DMS53 treated with DMSO at 0.1 percent for 48 hours (cell line): ENCODE data around the gene MSL1.
"Not testable (repeated sequence)": the region's sequence is repeated elsewhere in the genome, so short reads cannot be mapped to it uniquely, and the experiment has no call there.

Experiments used
- DNase-seq: peaks from one replicate; lab custom pipeline; 2025; ENCODE audit not compliant: unreplicated experiment; lab: John Stamatoyannopoulos, UW

Gene MSL1

DNA sequence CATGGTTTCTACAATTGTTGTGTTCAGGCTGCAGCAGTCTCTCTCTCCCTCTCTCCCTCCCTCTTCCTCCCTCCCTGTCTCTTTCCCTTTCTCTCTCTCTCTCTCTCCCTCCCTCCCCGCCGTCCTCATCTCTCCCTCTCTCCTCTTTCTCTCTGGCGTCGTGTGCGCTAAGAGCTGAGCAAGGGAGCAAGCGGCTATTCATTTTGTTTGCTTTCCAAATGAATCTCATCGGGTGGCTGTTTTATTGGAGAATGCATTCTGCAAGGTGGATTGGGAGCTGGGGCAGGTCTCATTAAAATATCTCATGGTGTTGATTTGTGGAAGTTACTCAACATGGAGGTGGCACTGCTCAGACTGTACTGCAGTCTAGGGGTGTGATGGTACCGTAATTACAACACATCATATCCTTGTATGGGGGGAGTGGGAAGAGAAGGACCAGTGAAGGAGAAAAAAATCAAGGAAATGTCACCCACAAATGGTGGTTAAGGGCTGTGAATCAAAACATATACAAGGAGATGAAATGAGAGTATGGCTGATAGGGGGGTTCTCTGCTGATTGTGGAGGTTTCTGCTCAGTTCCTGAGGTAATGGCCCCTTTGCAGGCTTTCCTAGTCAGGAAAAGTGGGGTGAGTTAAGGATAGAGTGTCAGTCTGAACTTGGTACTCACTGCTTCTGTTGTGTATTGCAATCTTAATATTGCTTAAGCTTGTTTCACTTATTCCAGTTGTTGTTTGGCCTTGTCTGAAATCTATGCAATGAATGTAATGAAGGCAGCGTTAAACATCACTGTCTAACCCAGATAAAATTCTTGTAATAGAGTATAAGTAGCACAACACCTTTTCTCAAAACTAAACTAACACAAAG, 2.7 kb downstream of the MSL1 start:
- no peak for DNase-seq

DNA sequence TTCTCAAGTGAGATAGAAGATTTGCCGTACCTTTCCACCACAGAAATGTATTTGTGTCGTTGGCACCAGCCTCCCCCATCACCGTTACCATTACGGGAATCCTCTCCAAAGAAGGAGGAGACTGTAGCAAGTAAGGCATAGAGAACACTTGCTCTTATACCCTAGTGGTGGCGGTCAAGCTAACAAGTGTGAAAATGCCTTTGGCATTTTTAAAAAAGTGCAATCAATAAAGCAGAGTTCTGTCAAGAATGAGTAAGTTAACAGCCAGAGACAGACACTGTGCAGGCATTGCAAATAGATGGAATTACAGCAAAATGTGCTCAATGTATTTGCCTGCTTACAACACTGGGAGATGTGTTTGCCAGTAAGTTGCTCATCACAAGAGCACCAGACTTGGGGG, 7.7 kb downstream of the MSL1 start:
- no peak for DNase-seq

- DNase-seq, result no peak
These were observed 8.7 kb downstream of the MSL1 start for GRCh38 chr17:40130352-40131042.

- DNase-seq, result no peak
These were observed 12.4 kb downstream of the MSL1 start for GRCh38 chr17:40134184-40134583.

GRCh38 chr17:40135817-40136216, 14.0 kb downstream of the MSL1 start:
- DNase-seq, result no peak

DNA sequence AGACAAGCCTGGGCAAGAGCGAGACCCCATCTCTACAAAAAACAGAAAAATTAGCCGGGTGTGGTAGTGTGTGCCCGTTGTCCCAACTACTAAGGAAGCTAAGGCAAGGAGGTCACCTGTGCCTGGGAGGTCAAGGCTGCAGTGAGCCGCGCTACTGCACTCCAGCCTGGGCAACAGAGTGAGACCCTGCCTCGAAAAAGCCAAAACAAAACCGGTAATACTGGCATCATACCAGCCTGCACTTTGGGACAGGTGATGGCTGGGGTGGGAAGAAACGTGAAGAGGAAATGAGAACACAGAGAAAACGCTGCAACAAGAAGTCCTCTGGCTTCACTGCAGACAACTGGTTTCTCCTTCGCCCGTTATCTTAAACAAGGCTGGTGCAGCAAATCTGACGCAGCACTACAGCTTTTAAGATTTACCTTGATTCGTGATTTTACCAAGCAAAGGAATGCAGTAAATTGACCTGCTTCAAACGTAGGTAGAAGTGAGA, 17.8 kb downstream of the MSL1 start:
- DNase-seq, result no peak

GRCh38 chr17:40143166-40143565, 21.4 kb downstream of the MSL1 start:
- not testable (repeated sequence) for DNase-seq

DNA sequence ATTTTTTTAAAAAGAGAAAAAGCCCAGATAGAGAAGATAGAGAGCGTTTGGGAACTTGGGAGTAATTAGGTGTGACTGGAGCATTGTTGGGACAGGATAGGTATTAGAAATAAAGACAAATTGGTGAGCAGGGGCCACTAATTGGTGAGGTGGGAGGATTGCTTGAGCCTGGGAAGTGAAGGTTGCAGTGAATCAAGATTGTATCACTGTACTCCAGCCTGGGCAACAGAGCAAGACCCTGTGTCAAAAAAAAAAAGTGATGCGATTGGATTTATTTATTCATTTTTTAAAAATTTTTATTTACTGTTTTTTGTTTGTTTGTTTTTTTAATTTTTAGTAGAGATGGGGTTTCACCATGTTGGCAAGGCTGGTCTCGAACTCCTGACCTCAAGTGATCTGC, 23.7 kb downstream of the MSL1 start:
- DNase-seq, result no peak

DNA sequence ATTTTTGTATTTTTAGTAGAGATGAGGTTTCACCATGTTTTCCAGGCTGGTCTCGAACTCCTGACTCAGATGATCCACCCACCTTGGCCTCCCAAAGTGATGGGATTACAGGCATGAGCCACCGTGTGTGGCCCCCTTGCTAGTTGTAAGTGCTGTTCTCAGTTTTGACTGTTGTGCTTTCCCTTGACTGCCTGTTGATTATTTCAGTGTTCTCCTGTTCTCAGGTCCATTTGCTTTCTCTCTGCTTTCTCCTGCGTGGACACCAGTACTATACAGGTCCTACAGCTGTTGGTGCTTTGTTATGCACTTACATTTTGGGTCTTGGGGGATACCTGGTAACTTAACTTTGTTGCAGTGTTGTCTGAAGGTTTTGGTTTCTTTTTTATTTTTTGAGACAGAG, 26.8 kb downstream of the MSL1 start:
- no peak for DNase-seq

DNA sequence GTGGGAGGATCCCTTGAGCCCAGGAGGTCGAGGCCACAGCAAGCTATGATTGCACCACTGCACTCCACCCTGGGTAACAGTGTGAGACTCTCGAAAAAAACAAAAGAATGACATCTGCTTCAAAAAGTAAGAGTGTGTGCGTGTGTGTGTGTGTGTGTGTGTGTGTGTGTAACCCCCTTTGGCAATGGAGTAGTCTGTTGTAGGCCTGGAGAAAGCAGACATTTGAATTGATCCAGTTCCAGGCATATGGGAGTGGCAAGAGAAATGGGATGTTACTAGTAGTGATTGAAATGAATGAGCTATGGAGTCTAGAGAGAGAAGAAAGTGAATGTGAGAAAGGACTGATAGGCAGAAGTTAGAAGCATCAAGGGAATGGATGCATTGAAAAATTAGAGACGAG, 28.5 kb downstream of the MSL1 start:
- DNase-seq, result no peak

- DNase-seq, result no peak
These were observed 29.7 kb downstream of the MSL1 start for GRCh38 chr17:40151414-40151963.

DNA sequence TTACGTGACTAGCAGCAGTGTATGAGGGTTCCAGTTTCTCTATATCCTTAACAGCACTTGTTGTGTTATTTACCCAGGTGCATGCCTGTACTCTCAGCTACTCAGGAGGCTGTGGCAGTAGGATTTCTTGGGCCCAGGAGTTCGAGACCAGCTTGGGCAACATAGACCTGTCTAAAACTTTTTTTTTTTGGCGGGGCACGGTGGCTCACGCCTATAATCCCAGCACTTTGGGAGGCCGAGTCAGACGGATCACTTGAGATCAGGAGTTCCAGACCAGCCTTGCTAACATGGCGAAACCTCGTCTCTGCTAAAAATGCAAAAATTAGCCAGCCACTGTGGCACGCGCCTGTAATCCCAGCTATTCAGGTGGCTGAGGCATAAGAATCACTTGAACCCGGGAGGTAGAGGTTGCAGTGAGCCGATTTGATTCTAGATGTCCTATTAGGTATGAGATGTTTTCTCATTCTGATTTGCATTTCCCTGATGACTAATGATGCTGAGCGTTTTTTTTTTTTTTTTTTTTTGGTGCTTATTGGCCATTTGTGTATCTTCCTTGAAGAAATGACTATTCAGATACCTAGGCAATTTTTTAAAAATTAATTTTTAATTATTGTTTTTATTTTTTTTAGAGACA, 31.9 kb downstream of the MSL1 start:
- no peak for DNase-seq

DNA sequence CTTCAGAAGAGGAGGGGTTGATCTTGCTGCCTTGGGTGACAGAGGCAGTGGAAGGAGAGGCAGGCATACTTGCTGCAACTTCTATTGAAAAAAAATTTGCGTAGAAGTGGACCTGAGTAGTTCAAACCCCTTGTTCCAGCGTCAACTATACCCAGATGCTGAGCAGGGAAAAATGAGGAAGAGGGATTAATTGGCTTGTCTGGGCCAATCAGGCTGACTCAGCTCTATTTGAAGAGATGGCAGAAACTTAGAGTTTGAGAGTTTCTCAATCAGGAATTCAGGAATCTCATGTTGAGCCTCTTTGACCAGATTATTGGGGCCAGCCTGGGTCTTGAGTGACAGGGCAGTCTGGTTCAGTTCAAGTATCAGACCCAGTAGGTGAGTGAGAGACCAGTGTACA, 36.2 kb downstream of the MSL1 start:
- no peak for DNase-seq

GRCh38 chr17:40158438-40159013, 36.8 kb downstream of the MSL1 start:
- no peak for DNase-seq

DNA sequence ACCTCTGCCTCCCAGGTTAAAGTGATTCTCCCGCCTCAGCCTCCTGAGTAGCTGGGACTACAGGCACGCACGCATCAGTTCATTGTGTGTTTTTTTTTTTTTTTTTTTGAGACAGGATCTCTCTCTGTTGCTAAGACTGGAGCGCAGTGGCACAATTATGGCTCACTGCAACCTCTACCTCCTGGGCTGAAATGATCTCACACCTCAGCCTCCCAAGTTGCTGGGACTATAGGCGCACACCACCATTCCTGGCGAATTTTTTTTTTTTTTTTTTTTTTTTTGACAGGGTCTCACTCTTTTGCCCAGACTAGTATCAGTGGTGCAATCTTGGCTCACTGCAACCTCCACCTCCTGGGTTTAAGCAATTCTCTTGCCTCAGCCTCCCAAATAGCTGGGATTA, 37.7 kb downstream of the MSL1 start:
- DNase-seq, result no peak

DNA sequence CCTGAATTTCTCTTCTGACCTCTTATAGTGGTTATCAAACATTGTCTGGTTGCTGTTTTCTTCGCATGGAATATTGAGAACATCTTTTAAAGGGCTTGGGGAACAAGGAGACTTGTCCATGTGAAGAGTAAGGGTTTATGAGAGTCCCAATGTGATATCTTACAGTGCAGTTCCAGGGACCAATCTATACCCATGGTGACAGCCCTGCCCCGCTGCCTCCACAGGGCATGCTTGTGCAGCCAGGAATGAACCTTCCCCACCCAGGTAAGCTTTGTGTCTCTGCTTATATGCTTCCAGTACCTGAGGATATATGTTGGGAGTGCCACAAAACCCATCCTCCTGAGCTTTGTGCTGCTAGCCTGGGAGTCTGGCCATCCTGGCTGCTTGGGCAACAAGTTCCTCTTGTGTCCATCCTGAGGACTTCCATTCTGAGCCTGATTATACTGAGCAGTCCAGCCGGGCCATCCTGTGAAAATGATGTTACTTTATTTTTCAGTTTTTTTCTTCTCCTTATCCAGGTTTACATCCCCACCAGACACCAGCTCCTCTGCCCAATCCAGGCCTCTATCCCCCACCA, 46.0 kb downstream of the MSL1 start:
- DNase-seq, result no peak

DNA sequence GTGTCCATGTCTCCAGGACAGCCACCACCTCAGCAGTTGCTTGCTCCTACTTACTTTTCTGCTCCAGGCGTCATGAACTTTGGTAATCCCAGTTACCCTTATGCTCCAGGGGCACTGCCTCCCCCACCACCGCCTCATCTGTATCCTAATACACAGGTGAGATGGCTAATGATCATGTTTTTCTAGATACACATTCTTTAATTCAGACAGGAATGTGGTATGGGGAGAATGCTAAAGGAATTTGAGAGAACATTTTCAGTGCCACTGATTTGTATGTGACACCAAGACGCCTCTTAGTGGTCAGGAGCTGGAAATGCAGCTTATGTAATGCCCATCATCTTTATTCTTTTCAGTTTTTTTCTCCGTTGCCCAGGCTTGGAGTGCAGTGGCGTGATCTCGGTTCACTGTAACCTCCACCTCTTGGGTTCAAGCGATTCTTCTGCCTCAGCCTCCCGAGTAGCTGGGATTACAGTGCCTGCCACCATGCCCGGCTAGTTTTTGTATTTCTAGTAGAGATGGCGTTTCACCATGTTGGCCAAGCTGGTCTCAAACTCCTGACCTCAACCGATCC, 46.6 kb downstream of the MSL1 start:
- peak; percentile 55 for DNase-seq

DNA sequence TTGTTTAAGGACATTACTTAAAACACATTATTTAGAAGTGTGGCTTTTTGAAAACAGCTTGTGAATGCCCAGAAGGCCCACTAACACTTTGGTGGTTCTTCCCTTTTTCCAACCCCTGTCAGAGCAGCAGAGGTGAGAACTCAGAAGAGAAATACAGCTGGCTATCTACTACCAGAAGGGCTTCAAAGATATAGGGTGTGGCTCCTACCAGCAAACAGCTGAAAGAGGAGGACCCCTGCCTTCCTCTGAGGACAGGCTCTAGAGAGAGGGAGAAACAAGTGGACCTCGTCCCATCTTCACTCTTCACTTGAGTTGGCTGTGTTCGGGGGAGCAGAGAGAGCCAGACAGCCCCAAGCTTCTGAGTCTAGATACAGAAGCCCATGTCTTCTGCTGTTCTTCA, 48.6 kb downstream of the MSL1 start:
- DNase-seq, result no peak

- DNase-seq, result no peak
These were observed 50.0 kb downstream of the MSL1 start for GRCh38 chr17:40171750-40172149.

DNA sequence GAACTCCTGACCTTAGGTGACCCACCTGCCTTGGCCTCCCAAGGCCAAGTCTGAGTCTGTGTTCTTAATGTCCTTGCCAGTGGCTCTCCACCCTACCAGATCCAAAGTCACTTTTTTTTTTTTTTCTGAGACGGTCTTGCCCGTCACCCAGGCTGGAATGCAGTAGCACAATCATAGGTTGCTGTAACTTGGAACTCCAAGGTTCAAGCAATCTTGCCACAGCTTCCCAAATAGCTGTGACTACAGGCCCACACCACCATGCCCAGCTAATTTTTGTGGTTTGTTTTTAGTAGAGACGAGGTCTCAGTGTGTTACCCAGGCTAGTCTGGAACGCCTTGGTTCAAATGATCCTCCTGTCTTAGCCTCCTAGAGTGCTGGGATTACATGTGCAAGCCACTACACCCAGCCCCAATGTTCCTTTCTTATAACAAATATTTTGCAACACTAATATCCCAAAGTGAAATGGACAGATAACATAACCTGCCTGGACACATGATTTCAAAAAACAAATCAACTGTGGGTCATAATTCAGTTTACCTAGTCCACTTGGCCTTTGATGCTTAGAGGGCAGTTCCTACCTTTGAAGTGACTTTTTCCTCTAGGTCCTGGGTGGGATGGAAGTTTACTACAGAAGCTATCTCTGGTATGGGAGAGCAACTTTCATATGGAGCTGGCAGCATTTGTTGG, 51.5 kb downstream of the MSL1 start:
- DNase-seq, result no peak
